HG02870 (cell line): ENCODE measurements around the gene PCNX3.
"Not testable (repeated sequence)": the region's sequence is repeated elsewhere in the genome, so short reads cannot be mapped to it uniquely, and the experiment has no call there.

Experiments
- ATAC-seq: cut with Tn5 transposase; IDR thresholded peaks from one replicate; pipeline ENCODE4 v1.9.1; 2021; ENCODE audit warnings: mild to moderate bottlenecking, moderate library complexity; ENCODE audit not compliant: unreplicated experiment

Gene PCNX3

GRCh38 chr11:65651589-65652510 lies 36.3 kb downstream of the PCNX3 start:
- ATAC-seq, result no peak

- peak; percentile 74 for ATAC-seq
Measured at GRCh38 chr11:65652511-65653228, 37.1 kb downstream of the PCNX3 start.

- no peak for ATAC-seq
Measured at GRCh38 chr11:65653229-65654225, 38.0 kb downstream of the PCNX3 start.

GRCh38 chr11:65654375-65655349 lies 39.1 kb downstream of the PCNX3 start:
- ATAC-seq, result no peak

GRCh38 chr11:65655570-65656332 lies 40.2 kb downstream of the PCNX3 start:
- no peak for ATAC-seq

GRCh38 chr11:65657426-65657825 lies 41.9 kb downstream of the PCNX3 start:
- no peak for ATAC-seq

GRCh38 chr11:65658174-65659021 lies 42.8 kb downstream of the PCNX3 start:
- no peak for ATAC-seq

- ATAC-seq, result no peak
Measured at GRCh38 chr11:65660038-65660437, 44.5 kb downstream of the PCNX3 start.

GRCh38 chr11:65660908-65661307 lies 45.3 kb downstream of the PCNX3 start:
- ATAC-seq, result not testable (repeated sequence)

- ATAC-seq, result no peak
Measured at GRCh38 chr11:65661599-65662246, 46.1 kb downstream of the PCNX3 start.

- ATAC-seq, result peak; percentile 16
Measured at GRCh38 chr11:65662247-65662798, 46.7 kb downstream of the PCNX3 start.

GRCh38 chr11:65662799-65663638 lies 47.4 kb downstream of the PCNX3 start, which contains the start of gene RELA:
RELA (minus strand) TSS chr11:65662916; CDS start chr11:65662832, 84 bp downstream.
- peak; percentile 70 for ATAC-seq

GRCh38 chr11:65663639-65664200 lies 48.1 kb downstream of the PCNX3 start:
- ATAC-seq, result no peak

GRCh38 chr11:65672180-65672860 lies 56.7 kb downstream of the PCNX3 start:
- no peak for ATAC-seq

GRCh38 chr11:65672982-65673381 lies 57.4 kb downstream of the PCNX3 start:
- ATAC-seq, result no peak
